DMS153 (cell line): ENCODE results near the gene COPS3.
"Not testable (repeated sequence)": the region's sequence is repeated elsewhere in the genome, so short reads cannot be mapped to it uniquely, and the experiment has no call there.

Source experiments
- DNase-seq: peaks from one replicate; lab custom pipeline; 2025; lab: John Stamatoyannopoulos, UW

COPS3 gene

DNA sequence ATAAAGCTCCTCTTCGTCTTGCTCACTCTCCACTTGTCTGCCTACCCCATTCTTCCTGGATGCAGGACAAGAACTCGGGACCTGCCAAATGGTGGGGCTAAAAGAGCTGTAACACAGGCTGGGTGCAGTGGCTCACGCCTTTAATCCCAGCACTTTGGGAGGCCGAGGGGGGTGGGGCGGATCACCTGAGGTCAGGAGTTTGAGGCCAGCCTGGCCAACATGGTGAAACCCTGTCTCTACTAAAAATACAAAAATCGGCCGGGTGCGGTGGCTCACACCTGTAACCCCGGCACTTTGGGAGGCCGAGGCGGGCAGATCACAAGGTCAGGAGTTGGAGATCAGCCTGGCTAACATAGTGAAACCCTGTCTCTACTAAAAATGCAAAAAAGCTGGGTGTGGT is 20.6 kb upstream of the COPS3 start:
- DNase-seq = not testable (repeated sequence)

DNA sequence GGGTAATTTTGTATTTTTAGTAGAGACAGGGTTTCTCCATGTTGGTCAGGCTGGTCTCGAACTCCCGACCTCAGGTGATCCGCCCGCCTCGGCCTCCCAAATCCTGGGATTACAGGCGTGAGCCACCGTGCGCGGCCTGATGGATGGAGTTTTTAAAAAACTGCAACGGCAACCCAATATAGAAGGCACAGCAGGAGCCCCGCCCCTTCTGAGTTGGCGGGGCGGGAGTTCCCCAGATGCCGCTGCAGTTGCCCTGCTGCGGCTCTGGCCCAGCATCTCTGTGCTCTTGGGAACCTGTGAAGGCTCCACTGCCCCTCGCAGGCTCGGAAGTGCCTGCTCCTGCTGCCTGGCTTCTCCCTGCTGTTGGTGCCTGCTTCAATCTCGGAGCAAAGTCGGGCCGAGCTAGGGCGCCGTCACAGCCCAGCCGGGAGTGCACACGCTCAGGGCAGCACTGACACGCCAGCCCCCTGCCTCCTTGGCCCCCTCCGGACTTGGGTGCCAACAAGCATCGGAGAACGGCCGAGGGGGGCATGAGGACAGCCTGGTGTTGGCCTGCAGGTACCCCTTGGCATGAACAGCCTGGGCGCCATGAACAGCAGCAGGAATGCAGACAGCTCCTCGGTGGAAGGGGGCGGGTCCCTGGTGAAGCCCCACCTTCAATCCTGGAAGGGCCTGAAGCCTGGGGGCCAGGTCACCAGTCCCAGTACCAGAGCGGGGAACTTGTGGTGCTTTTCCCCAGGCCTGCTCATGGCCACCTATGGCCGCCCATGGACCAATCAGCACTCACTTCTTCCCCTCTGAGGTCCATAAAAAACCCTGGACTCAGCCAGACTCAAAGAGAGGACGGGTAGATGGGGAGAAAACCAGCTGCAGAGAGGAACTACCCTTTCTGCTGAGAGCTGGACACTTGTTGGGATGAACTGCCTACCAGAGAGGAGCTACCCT is 19.9 kb upstream of the COPS3 start:
- DNase-seq = no peak

DNA sequence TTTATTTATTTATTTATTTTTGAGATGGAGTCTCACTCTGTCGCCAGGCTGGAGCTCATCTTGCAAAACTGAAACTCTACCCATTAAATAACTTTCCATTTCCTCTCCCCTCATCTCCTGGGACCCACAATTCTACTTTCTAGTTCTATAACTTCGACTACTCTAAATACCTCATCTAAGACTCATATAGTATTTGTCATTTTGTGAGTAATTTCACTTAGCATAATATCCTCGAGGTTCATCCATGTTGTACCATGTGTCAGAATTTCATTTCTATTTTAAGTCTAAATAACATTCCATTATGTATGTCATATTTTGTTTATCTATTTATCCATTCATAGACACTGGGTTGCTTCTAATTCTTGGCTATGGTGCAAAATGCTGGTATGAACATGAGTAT is 17.1 kb upstream of the COPS3 start:
- no peak for DNase-seq

DNA sequence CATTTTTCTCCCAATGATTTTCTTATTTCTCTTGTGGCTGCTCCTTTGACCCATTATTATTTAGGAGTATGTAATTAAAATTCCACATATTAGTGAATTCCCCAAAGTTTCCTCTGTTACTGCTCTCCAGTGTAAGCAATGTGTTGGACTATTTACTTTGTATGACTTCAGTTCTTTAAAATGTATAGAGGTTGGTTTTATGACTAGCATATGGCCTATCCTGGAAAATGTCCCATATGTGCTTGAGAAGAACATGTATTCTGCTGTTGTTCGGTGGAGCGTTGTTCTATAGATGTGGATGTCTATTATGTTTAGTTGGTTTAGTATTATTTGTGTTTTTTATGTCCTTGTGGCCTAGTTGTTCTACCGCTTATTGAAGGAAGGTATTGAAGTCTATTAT is 16.2 kb upstream of the COPS3 start:
- DNase-seq = no peak

DNA sequence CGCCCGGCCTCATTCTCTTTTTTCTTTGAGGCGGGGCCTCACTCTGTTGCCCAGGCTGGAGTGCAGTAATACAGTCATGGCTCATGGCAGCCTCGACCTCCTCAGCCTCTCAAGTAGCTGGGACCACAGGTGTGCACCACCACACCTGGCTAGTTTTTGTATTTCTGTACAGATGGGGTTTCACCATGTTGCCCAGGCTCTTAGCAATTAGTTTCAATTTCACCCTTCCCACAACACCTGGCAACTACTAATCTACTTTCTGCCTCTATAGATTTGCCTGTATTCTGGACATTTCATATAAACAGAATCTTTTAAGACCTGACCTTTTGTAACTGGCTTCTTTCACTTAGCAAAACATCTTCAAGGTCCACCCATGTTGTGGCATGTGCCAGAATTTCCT is 14.1 kb upstream of the COPS3 start:
- DNase-seq = no peak

DNA sequence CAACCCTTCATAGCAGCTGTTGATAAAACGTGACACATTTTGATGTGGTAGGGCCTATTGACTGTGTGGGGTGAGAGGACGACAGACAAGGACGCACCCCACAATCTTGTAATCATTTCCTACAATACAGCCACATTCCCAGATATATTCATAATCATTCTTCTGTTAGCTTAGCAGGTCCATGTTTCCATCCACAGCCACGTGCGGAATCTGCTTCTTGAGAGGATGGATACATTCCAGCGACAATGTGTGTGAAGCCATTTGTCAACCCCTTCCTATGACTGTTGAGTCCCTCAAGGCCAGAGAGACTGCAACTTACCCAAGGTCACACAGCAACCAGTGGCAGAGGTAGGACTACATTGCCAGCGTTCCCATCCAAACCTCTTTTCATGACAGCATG is 8.7 kb upstream of the COPS3 start:
- no peak for DNase-seq

DNA sequence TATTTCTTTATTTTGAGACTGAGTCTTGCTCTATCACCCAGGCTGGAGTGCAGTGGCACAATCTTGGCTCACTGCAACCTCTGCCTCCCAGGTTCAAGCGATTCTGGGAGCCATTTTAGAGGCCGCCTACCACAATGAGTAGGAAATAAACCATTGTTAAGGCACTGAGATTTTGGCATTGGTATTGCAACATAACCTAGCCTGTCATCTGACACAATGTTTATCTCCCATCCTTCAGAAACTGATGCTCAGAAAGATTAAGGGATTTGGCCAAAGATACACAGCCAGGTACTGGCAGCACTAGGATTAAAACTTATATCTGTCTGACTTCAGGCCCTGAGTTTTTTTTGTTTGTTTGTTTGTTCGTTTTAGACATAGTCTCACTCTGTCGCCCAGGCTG is 8.0 kb upstream of the COPS3 start:
- no peak for DNase-seq

DNA sequence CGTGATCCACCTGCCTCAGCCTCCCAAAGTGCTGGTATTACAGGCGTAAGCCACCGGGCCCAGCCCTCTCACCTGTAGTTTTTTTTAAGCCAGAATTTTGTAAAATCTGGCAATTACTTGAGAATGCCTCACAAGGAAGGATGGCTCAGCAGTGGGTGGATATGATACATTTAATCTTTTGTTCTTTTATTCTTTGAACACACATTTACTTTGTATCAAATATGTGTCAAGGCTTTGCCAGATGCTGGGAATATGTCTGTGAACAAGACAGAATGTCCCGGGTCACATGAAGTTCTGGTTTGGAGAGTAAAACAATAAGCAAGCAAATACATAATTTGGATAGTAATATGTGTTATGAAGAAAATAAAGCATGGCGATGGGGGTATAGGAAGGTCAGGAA is 4.9 kb upstream of the COPS3 start:
- DNase-seq = no peak

DNA sequence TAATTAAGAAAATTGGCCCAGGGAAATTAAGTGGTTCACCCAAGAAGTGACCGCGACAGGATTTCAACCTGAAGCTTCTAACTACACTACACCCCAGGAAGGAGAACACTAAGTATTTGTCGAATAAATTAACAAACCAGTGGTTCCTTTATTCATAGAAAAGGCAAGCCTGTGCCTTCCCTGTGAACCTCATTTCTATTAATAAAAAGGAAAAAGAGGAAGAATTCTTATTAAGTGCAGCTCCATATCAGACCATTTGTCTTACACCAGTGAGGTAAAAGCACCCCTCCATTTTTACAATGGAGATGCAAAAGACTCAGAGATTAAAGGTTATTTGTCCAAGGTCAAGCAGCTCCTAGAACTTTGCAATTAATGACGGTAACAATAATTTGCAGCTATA is 1.7 kb downstream of the COPS3 start:
- DNase-seq = no peak

DNA sequence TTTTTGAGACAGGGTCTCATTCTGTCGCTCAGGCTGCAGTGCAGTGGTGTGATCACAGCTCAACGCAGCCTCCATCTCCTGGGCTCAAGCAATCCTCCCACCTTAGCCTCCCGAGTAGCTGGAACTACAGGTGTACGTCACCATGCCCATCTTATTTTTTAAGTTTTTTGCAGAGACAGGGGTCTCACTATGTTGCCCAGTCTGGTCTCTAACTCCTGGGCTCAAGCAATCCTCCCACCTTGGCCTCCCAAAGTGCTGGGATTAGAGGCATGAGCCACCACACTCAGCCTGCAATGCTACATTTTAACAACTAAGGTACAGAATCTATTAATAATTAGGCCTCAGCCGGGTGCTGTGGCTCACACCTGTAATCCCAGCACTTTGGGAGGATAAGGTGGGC is 3.6 kb downstream of the COPS3 start:
- not testable (repeated sequence) for DNase-seq

DNA sequence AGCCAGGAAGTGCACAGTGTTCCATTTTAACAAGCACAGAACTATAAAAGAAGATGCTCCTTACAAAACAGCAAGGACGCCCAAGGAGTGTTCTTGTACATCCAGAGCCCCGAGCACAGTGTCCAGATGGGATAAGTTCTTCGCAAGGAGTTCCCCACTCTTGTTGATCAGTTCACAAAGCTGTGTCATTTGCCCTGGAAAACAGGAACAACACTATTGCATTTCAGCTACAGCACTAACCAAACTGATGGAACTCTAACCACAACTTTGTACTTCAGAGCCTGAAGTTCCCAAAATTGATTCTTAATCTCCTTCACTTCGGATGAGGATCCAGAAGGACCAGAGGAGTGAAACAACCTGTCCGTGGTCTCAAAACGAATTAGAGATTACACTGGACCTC is 5.1 kb downstream of the COPS3 start:
- no peak for DNase-seq

DNA sequence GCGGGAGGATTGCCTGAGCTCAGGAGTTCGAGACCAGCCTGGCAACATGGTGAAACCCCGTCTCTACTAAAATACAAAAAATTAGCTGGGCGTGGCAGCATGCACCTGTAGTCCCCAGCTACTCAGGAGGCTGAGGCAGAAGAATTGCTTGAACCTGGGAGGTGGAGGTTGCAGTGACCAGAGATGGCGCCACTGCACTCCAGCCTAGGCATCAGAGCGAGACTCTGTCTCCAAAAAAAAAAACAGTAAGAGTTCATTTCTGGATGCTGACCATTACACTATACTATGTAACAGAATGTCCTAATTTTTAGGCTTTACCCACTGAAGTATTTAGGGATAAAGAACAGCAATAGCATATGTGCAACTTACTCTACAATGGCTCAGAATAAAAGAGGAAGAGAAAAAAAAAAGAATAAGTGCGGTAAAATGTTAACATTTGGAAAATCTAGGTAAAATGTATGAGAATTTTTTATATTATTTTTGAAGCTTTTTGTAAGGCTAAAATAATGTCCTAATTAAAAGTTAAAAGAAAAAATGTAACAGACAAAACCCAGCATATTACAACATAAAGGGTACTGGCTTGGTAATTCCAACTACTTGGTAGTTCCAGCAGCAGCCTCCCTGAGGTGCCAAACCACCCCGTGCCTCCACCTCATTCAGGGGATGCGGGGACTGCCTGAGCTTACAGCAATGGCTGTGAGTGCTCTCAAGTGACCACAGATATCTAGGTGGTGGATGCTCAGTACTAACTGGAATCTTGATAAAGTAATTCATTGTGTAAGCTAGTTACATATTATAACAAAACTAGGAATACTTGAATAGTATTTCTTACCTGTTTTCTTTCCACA is 10.9 kb downstream of the COPS3 start:
- no peak for DNase-seq

DNA sequence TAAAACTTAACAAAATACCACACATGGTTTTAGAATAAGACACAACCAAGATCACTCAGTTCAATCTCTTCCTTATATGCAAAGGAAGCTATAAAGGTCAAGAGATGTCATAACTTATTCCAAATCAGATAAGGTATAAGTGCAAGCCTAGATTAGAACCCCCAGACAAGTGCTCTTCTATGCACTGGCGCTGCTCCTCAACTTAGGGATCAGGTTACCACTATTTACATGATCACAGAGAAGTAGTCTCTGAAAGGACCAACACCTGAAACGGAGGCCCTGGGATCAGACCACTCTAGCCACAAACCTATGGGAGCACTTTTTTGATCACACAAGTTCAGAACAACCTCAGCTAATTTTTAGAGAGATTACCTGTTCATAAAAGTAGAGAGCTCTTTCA is 16.6 kb downstream of the COPS3 start:
- no peak for DNase-seq

DNA sequence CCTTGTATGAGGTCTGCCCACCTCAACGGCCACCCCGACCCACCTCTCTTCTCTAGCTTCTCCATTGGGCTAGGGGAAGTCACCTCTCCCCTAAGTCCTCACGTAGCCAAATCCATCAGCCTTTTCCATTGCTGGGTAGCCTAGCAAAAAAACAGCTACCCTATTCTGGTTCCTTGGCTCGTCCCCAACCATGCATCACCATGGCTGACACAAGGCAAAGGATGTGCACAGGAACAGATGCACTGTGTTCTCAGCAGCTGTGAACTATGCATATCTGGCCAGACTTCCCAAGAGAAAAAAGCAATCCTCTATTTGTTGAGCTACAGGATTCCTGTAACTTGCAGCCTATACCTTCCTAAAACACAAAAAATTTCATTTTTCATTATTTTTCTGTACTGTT is 22.0 kb downstream of the COPS3 start:
- no peak for DNase-seq

DNA sequence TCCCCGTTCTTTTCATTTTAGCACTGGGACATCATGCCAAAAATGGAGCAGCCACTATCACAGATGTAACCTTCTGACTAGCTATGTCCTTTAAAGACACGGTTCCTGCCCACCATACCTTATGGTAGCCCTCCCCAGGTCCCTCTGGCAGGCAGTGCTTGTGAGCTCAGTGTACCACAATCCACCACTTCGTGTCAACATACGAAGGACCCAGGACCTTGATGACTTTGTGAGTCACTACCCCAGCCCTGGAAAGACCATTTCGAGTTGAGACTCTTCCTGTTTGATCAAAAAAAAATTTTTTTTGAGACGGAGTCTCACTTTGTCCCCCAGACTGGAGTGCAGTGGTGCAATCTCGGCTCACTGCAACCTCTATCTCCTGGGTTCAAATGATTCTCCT is 23.0 kb downstream of the COPS3 start:
- DNase-seq = no peak

DNA sequence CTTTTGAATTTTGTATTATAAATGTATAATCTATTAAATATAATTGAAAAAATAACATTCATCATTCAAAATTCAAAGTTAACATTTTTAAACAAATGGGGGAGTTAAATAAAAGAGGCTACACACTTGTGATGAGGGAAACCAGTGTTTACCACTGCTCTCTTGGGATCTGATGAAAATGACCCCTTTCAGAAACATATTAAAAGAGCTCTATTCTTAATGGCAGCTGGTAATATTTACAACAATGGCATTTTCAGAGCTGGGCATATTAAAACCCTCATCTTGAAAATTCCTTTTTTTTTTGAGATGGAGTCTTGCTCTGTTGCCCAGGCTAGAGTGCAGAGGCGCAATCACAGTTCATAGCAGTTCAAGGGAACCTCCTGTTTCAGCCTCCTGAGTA is 24.7 kb downstream of the COPS3 start:
- no peak for DNase-seq

DNA sequence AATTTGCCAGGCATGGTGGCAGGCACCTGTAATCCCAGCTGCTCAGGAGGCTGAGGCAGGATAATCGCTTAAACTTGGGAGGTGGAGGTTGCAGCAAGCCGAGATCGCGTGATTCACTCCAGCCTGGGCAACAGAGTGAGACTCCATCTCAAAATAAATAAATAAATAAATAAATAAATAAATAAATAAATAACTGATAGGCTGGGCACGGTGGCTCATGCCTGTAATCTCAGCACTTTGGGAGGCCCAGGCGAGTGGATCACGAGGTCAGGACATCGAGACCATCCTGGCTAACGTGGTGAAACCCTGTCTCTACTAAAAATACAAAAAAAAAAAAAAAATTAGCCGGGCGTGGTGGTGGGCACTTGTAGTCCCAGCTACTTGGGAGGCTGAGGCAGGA is 25.4 kb downstream of the COPS3 start:
- DNase-seq = not testable (repeated sequence)

DNA sequence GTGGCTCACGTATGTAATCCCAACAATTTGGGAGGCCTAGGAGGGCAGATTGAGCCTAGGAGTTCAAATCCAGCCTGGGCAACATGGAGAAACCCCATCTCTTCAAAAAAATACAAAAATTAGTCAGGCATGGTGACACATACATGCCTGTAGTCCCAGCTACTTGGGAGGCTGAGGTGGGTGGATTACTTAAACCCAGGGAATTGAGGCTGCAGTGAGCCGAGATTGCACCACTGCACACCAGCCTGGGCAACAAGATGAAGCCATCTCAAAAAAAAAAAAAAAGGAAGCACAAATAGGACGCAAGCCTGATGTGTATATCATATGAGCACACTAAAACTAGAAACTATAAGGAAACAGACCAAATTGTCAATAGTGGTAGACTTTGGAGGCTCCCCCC is 27.0 kb downstream of the COPS3 start:
- DNase-seq = no peak

DNA sequence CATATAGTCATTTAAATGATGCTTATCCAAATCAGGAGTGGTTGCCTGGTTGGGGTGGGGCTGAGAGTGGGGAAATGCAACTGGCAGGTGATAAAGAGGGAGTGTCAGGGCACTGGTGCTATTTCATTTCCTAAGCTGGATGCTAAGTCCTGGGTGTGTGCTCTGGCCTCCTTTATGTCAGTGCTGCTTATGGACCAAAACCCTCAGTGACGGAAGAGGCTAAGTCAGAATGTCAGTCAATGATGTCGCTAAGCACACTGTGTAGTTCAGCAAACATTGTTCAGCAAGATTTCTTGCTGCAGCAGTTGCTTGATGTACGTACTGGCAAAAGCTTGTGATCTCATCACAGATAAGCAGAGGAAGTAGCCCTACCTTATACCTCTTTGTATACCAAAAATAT is 27.6 kb downstream of the COPS3 start:
- DNase-seq = no peak

DNA sequence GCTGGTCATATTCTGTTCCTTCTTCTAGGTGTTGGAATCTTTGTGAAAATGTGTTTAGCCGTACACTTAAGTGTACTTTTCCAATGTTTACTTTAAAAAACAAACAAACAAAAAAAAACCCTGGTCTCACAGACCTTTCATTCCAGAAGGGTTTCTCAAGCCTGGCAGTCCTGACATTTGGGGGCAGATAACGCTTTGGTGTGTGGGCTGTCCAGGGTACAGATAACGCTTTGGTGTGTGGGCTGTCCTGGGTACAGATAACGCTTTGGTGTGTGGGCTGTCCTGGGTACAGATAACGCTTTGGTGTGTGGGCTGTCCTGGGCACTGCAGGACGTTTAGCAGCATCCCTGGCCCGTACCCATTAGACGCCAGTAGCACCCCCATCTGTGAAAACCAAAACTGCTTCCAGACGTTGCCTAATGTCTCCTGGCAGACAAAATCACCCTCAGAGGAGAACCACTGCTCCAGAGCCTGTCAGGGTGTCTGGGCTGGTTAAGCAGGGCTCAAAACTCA is 28.8 kb downstream of the COPS3 start:
- DNase-seq = no peak

DNA sequence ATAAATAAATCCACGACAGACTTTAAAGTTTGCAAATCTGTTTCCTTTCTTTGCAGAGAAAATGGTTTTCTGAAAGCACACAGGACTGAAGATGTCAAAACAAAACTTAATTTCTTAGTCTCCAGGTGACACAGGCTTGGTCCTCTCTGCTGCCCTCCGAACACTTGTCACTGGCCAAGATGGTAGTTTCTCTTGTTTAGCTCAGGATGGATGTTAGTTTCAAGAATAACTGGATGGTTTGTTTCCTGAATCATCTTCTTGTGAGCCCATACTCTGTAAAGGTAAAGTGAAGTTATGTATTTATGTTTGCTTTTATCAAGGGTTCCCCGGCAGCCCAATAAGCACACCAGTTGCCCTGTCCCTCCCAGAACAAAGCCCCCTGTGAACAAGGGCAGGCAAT is 34.2 kb downstream of the COPS3 start:
- no peak for DNase-seq

DNA sequence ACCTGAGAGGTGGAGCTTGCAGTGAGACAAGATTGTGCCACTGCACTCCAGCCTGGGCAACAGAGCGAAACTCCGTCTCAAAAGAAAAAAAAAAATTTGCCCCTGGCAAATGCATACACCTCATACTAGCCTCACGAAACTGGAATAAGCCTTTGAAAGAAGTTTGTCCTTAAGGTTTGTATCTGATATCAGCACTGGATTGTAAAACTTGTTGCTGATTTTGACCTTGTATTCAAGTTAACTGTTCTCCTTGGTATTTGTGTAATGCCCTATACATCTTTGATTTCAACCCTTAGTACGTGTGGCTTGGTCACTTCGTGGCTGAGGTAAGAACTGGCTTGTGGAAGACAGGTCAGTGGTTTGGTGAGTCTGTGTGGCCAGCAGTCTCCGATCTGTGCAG is 37.9 kb downstream of the COPS3 start:
- no peak for DNase-seq

DNA sequence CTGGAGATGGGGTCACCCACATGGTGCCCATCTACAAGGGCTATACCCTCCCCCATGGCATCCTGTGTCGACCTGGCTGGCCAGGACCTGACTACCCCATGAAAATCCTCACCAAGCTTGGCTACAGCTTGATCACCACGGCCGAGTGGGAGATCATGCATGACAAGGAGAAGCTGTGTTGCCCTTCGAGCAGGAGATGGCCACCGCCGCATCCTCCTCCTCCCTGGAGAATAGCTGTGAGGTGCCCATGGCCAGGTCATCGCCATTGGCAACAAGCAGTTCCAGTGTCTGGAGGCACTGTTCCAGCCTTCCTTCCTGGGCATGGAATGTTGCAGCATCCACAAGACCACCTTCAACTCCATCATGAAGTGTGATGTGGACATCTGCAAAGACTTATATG is 38.8 kb downstream of the COPS3 start:
- DNase-seq = no peak
